Stimulated activated naive CD8-positive, alpha-beta T cell treated with anti-CD3 and anti-CD28 coated beads, Interleukin-15, Interleukin-2, amounts not matched to agents 100 ng/mL and 50 ng/mL, for 24 hours (primary cell): ENCODE results near the gene MYOCD.

Experiments used
- H3K27ac Mint-ChIP-seq: one replicate; pipeline ENCODE4 v1.8.0; 2021; ENCODE audit warnings: mild to moderate bottlenecking, mixed read lengths
- H3K27me3 Mint-ChIP-seq: one replicate; pipeline ENCODE4 v1.8.0; 2021; ENCODE audit warnings: mixed read lengths
- H3K36me3 Mint-ChIP-seq: one replicate; pipeline ENCODE4 v1.8.0; 2021; ENCODE audit warnings: low read depth, mixed read lengths
- H3K4me1 Mint-ChIP-seq: one replicate; pipeline ENCODE4 v1.8.0; 2021; ENCODE audit warnings: low read depth, mixed read lengths
- H3K4me3 Mint-ChIP-seq: one replicate; pipeline ENCODE4 v1.8.0; 2021; ENCODE audit warnings: mild to moderate bottlenecking, mixed read lengths
- H3K9me3 Mint-ChIP-seq: one replicate; pipeline ENCODE4 v1.8.0; 2021; ENCODE audit warnings: mixed read lengths

MYOCD gene

GRCh38 chr17:12664894-12665262, 812 bp upstream of the MYOCD start:
- no peaks in the 10 kb centered on the region for H3K36me3 Mint-ChIP-seq
- H3K9me3 Mint-ChIP-seq, result no peaks in the 10 kb centered on the region
- H3K27me3 Mint-ChIP-seq, result peaks cover 49% of the 10 kb centered on the region
- H3K4me1 Mint-ChIP-seq, result no peaks in the 10 kb centered on the region
- H3K4me3 Mint-ChIP-seq, result no peak overlapping the region
- no peak overlapping the region for H3K27ac Mint-ChIP-seq

- H3K4me1 Mint-ChIP-seq, result no peaks in the 10 kb centered on the region
- H3K4me3 Mint-ChIP-seq, result no peak overlapping the region
- no peaks in the 10 kb centered on the region for H3K36me3 Mint-ChIP-seq
- H3K27ac Mint-ChIP-seq, result no peak overlapping the region
- H3K9me3 Mint-ChIP-seq, result no peaks in the 10 kb centered on the region
- peaks cover 49% of the 10 kb centered on the region for H3K27me3 Mint-ChIP-seq
Measured at GRCh38 chr17:12666718-12667117, 1.0 kb downstream of the MYOCD start.

GRCh38 chr17:12667299-12667958, 1.7 kb downstream of the MYOCD start:
- no peak overlapping the region for H3K27ac Mint-ChIP-seq
- H3K4me1 Mint-ChIP-seq, result no peaks in the 10 kb centered on the region
- no peaks in the 10 kb centered on the region for H3K36me3 Mint-ChIP-seq
- H3K4me3 Mint-ChIP-seq, result no peak overlapping the region
- no peaks in the 10 kb centered on the region for H3K9me3 Mint-ChIP-seq
- H3K27me3 Mint-ChIP-seq, result peaks cover 44% of the 10 kb centered on the region

GRCh38 chr17:12671906-12672305, 6.2 kb downstream of the MYOCD start:
- H3K9me3 Mint-ChIP-seq, result no peaks in the 10 kb centered on the region
- peaks cover 12% of the 10 kb centered on the region for H3K27me3 Mint-ChIP-seq
- no peaks in the 10 kb centered on the region for H3K4me1 Mint-ChIP-seq
- H3K27ac Mint-ChIP-seq, result no peak overlapping the region
- no peaks in the 10 kb centered on the region for H3K36me3 Mint-ChIP-seq
- H3K4me3 Mint-ChIP-seq, result no peak overlapping the region

- no peaks in the 10 kb centered on the region for H3K36me3 Mint-ChIP-seq
Measured at GRCh38 chr17:12672947-12673346, 7.3 kb downstream of the MYOCD start.

GRCh38 chr17:12673788-12674187, 8.1 kb downstream of the MYOCD start:
- no peak overlapping the region for H3K27ac Mint-ChIP-seq
- H3K9me3 Mint-ChIP-seq, result no peaks in the 10 kb centered on the region
- peaks cover 6% of the 10 kb centered on the region for H3K27me3 Mint-ChIP-seq
- H3K4me1 Mint-ChIP-seq, result no peaks in the 10 kb centered on the region
- H3K4me3 Mint-ChIP-seq, result no peak overlapping the region
- no peaks in the 10 kb centered on the region for H3K36me3 Mint-ChIP-seq

More at GRCh38 chr17:12672947-12673346, 7.3 kb downstream of the MYOCD start:
- H3K4me3 Mint-ChIP-seq, result no peak overlapping the region
- no peak overlapping the region for H3K27ac Mint-ChIP-seq
- no peaks in the 10 kb centered on the region for H3K9me3 Mint-ChIP-seq
- no peaks in the 10 kb centered on the region for H3K4me1 Mint-ChIP-seq
- peaks cover 7% of the 10 kb centered on the region for H3K27me3 Mint-ChIP-seq

GRCh38 chr17:12680407-12680897, 14.8 kb downstream of the MYOCD start:
- Mint-ChIP-seq H3K27ac (no peak overlapping the region), H3K4me1 (no peaks in the 10 kb centered on the region), H3K27me3 (no peaks in the 10 kb centered on the region), H3K9me3 (peaks cover 6% of the 10 kb centered on the region), H3K4me3 (no peak overlapping the region), H3K36me3 (no peaks in the 10 kb centered on the region)

- H3K27me3 Mint-ChIP-seq, result no peaks in the 10 kb centered on the region
- no peaks in the 10 kb centered on the region for H3K4me1 Mint-ChIP-seq
- H3K36me3 Mint-ChIP-seq, result no peaks in the 10 kb centered on the region
- no peak overlapping the region for H3K27ac Mint-ChIP-seq
- H3K9me3 Mint-ChIP-seq, result peaks cover 6% of the 10 kb centered on the region
- H3K4me3 Mint-ChIP-seq, result no peak overlapping the region
Measured at GRCh38 chr17:12680993-12681392, 15.3 kb downstream of the MYOCD start.

- no peaks in the 10 kb centered on the region for H3K36me3 Mint-ChIP-seq
- no peaks in the 10 kb centered on the region for H3K27me3 Mint-ChIP-seq
- H3K9me3 Mint-ChIP-seq, result peaks cover 6% of the 10 kb centered on the region
- H3K4me1 Mint-ChIP-seq, result no peaks in the 10 kb centered on the region
- no peak overlapping the region for H3K4me3 Mint-ChIP-seq
- no peak overlapping the region for H3K27ac Mint-ChIP-seq
Measured at GRCh38 chr17:12683299-12683698, 17.6 kb downstream of the MYOCD start.

GRCh38 chr17:12686486-12686885, 20.8 kb downstream of the MYOCD start:
- H3K27me3 Mint-ChIP-seq, result no peaks in the 10 kb centered on the region
- no peaks in the 10 kb centered on the region for H3K36me3 Mint-ChIP-seq
- H3K4me1 Mint-ChIP-seq, result no peaks in the 10 kb centered on the region
- H3K4me3 Mint-ChIP-seq, result no peak overlapping the region
- peaks cover 10% of the 10 kb centered on the region for H3K9me3 Mint-ChIP-seq
- no peak overlapping the region for H3K27ac Mint-ChIP-seq

GRCh38 chr17:12688382-12688781, 22.7 kb downstream of the MYOCD start:
- H3K4me3 Mint-ChIP-seq, result no peak overlapping the region
- H3K27me3 Mint-ChIP-seq, result no peaks in the 10 kb centered on the region
- no peaks in the 10 kb centered on the region for H3K36me3 Mint-ChIP-seq
- H3K4me1 Mint-ChIP-seq, result no peaks in the 10 kb centered on the region
- peaks cover 8% of the 10 kb centered on the region for H3K9me3 Mint-ChIP-seq
- H3K27ac Mint-ChIP-seq, result no peak overlapping the region

- Mint-ChIP-seq H3K4me3 (no peak overlapping the region), H3K4me1 (no peaks in the 10 kb centered on the region), H3K9me3 (peaks cover 4% of the 10 kb centered on the region), H3K36me3 (no peaks in the 10 kb centered on the region), H3K27ac (no peak overlapping the region), H3K27me3 (no peaks in the 10 kb centered on the region)
Measured at GRCh38 chr17:12691173-12691572, 25.5 kb downstream of the MYOCD start.

GRCh38 chr17:12693640-12694039, 27.9 kb downstream of the MYOCD start:
- H3K27me3 Mint-ChIP-seq, result no peaks in the 10 kb centered on the region
- no peak overlapping the region for H3K27ac Mint-ChIP-seq
- no peak overlapping the region for H3K4me3 Mint-ChIP-seq
- H3K36me3 Mint-ChIP-seq, result no peaks in the 10 kb centered on the region
- peaks cover under 1% of the 10 kb centered on the region for H3K9me3 Mint-ChIP-seq
- H3K4me1 Mint-ChIP-seq, result no peaks in the 10 kb centered on the region

GRCh38 chr17:12706070-12706469, 40.4 kb downstream of the MYOCD start:
- no peak overlapping the region for H3K4me3 Mint-ChIP-seq
- no peaks in the 10 kb centered on the region for H3K27me3 Mint-ChIP-seq
- no peak overlapping the region for H3K27ac Mint-ChIP-seq
- no peaks in the 10 kb centered on the region for H3K4me1 Mint-ChIP-seq
- no peaks in the 10 kb centered on the region for H3K36me3 Mint-ChIP-seq
- no peaks in the 10 kb centered on the region for H3K9me3 Mint-ChIP-seq

GRCh38 chr17:12709063-12709462, 43.4 kb downstream of the MYOCD start:
- no peaks in the 10 kb centered on the region for H3K4me1 Mint-ChIP-seq
- no peak overlapping the region for H3K27ac Mint-ChIP-seq
- H3K27me3 Mint-ChIP-seq, result no peaks in the 10 kb centered on the region
- no peak overlapping the region for H3K4me3 Mint-ChIP-seq
- H3K9me3 Mint-ChIP-seq, result no peaks in the 10 kb centered on the region
- no peaks in the 10 kb centered on the region for H3K36me3 Mint-ChIP-seq

GRCh38 chr17:12712415-12712814, 46.7 kb downstream of the MYOCD start:
- Mint-ChIP-seq H3K27me3 (peaks cover 6% of the 10 kb centered on the region), H3K4me1 (no peaks in the 10 kb centered on the region), H3K27ac (no peak overlapping the region), H3K4me3 (no peak overlapping the region), H3K9me3 (no peaks in the 10 kb centered on the region), H3K36me3 (no peaks in the 10 kb centered on the region)
